ENCODE measurements around the gene S100P.
A peak's percentile ranks its signal among the peaks of the same experiment; 100 is the strongest.
"Not testable (repeated sequence)": the region's sequence is repeated elsewhere in the genome, so short reads cannot be mapped to it uniquely, and the experiment has no call there.

S100P gene

DNA sequence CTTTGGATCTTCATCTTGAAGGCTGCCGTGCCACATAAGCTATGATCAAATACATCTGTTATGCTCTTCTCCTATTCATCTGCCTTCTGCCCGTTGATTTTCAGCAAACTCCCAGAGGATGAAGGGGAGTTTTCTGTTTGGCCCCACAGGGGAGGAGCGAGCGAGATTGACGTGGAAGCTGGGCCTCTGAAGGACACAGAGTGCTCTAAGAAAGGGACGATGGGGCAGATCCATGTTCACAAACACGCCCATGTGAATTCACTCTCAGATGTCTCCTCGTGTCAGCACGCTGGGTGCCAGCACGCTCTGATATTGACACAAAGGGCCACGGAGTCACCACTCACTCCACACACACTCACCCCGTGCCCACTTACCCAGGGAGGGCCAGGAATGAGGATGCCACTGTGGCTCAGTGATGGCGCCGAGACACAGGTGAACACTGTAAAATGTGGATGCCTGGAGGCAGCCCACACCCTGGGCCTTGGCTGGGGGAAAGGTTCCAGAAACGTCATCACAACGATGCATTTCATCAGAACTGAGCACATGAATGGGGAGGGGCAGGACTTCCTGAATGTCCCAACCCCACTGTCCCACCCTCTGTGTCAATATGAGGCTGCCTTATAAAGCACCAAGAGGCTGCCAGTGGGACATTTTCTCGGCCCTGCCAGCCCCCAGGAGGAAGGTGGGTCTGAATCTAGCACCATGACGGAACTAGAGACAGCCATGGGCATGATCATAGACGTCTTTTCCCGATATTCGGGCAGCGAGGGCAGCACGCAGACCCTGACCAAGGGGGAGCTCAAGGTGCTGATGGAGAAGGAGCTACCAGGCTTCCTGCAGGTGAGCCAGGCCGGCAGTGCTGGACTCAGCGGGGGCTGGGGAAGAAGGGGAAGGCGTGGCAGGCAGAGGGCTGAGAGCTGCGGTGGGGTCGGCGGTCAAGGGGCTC, at the start of gene S100P:
TSS of gene S100P (plus strand) at position 648 of the 946 bp plus-strand sequence. CDS start at position 703, 55 bp downstream.
- DNase-seq, result no peak

GRCh38 chr4:6644792-6645530, 48.7 kb upstream of the S100P start:
- no peak for DNase-seq

DNA sequence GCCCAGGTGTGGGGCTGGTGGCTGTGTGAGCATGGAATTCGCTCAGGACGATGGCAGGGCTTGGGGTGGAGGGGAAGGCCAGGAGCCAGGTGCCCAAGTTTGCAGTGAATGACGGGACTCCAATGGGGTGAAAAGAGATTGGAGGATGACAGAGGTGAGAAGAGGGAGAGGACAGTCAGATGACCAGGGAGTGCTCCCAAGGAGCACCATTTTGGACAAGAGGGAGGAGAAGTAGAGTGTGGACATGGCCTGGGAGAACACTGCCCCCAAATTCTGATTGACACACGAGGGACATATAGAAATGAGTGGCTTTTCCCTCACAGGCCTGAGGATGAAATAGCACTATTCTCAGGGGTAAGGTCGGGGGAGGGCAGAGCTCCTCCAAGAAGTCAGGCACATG, 46.5 kb upstream of the S100P start:
- DNase-seq, result no peak

DNA sequence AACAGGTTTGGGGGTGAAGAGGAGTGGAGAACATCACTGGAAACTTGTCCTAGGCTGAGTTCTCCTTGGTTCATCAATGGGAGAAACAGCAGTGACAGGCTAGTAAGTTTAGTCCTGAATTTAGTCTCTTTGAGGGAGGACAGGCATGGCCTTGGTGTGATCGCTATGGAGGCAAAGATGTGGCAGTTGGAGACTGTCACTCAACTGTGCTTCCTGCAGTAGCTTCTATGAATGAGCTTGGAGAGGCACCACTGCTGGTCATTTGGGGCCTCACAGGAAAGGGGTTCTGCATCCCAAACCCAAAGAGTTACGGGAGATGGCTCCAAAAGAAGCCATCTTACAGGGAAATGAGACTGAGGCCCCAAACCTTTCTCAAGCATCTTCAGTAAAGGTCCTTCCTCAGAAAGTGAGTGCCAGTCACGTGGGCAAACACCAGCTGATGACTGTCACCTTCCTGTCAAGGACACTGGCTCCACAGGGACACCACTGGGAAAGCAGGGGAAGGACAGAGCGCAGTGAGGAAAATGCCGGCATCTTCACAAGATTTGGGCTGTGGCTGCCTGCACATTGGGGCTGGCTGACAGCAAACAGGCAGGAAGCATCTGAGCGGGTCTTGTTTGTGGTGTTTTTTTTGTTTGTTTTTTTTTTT, 46.0 kb upstream of the S100P start:
- DNase-seq, result no peak

DNA sequence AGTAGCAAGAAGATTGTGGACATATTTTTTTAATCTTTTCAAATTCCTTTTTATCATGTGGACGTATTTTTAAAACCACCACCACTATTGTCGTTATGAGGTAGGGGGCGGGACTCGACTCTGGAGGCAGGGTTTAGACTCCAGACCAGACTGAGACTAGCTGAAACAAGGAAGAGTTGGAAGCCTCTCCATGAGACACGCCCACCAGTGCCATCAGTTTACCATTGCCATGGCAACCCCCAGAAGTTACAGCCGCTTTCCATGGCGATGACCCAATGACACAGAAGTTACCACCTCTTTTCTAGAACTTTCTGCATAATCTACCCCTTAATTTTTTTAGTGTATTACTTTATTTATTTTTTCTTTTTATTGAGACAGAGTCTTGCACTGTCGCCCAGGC, 44.5 kb upstream of the S100P start:
- no peak for DNase-seq

- DNase-seq, result not testable (repeated sequence)
These were observed 39.5 kb upstream of the S100P start for GRCh38 chr4:6654211-6654610.

GRCh38 chr4:6655291-6655690, 38.4 kb upstream of the S100P start:
- DNase-seq, result not testable (repeated sequence)

GRCh38 chr4:6655924-6656323, 37.8 kb upstream of the S100P start:
- DNase-seq, result peak; percentile 67

- DNase-seq, result peak; percentile 2
These were observed 36.2 kb upstream of the S100P start for GRCh38 chr4:6657242-6658208.

DNA sequence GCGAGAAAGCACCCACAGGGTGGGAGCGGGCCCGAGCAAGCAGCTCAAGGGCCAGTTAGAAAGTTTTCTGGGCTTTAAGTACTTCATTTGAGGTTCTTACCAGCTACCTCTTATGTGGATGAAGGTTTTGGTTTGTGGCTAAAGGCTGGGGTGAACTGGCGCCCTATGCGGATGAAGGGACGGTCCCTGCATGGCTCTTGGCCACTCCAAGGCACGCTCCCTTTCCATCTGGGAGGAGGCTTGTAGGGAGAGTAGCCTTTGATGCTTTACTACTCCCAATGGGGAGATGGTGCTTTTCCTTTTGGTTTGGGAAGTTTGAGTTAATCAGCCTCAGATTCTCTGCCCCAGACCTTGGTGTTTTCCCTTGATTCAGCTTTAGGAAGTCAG, 35.5 kb upstream of the S100P start:
- peak; percentile 3 for DNase-seq

GRCh38 chr4:6658597-6659075, 35.0 kb upstream of the S100P start:
- DNase-seq, result peak; percentile 39

DNA sequence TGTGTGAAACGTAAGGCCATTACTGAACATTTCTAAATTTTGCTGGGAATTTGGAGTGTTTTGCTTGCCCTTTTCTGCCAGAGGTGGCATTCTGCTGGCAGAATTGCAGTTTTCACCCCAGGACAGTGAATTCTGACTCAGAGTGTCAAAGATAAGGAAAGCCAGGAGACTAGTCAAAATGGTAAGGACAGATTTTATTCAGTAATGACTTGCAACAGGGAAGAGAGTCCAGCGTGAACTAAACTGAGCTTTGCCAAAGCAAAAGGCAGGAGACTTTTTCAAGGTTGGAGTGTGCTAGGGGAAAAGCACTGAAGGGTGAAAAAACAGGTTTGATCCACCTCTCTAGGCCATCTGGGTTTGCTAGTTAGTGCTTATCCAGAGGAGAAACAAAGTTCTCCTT, 33.8 kb upstream of the S100P start:
- DNase-seq, result peak; percentile 6

- DNase-seq, result peak; percentile 0
These were observed 33.2 kb upstream of the S100P start for GRCh38 chr4:6660430-6660829.

DNA sequence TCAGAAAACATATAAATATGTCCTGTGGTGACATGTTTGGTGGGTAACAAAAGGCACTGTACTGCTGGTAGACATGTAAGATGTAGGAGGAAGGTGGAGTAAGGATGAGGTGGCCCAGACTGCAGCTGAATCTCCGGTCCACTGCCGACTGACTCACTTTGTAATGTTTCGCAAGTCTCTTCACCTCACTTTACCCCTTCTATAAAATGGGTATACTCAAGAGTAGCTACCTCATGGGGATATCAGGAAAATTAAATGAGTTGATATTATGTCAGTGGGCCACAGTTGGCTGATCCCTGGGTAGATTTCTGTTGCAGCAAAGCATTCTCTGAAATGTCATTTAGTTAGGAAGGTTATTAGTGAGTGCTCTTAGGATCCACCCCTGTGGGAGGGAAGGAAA, 31.1 kb upstream of the S100P start:
- peak; percentile 0 for DNase-seq

- DNase-seq, result peak; percentile 20
These were observed 29.9 kb upstream of the S100P start for GRCh38 chr4:6663596-6664393.

DNA sequence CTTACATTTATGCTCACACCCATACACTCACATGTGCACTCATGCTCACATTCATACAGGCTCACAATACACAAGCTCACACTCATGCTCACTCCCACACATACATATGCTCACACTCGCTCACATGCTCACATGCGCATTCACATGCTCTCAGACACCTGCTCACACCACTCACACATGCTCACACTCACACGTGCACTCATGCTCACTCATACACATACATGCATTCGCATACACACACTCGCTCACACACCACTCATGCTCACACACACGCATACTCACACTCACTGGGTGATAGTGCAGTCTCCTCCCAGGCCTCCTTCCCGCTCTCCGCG, 28.4 kb upstream of the S100P start:
- peak; percentile 0 for DNase-seq

DNA sequence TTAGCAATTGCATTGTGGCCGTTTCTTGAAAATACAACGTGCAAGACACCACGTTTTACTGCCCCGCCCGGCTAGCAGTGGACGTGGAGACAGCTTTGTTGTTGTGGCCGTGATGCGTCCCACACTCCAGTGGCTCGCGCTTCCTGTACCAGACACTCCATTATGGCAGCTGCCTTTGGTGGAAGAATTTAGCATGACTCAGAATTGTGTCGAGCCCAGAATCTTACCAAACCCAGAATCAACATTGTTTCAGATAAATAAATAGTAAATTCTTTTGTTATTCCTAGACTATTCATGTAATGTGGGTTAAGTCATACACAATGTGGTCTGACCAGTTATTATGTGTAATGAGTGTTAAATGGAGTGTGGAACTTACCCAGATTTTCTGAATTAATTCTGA, 25.3 kb upstream of the S100P start:
- peak; percentile 0 for DNase-seq

DNA sequence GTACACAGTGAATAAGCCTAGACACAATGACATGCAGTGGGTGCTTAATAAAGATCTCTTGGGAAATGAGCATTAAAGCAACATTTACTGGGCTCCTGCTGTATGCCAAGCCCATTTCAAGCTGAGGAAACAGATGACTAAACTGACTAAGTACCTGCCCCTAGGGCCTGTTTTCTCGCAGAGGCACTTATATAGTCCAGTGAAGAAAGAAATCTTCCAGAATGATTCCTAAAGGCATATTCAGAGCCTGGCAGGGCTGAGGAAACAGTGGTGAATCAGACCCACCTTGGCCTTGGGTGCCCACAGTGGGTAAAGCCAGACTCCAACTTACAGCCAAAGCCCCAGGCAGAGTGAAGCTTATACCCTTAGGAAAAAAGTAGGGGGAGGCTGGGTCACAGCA, 22.0 kb upstream of the S100P start:
- DNase-seq, result no peak

GRCh38 chr4:6672131-6672530, 21.5 kb upstream of the S100P start:
- no peak for DNase-seq

DNA sequence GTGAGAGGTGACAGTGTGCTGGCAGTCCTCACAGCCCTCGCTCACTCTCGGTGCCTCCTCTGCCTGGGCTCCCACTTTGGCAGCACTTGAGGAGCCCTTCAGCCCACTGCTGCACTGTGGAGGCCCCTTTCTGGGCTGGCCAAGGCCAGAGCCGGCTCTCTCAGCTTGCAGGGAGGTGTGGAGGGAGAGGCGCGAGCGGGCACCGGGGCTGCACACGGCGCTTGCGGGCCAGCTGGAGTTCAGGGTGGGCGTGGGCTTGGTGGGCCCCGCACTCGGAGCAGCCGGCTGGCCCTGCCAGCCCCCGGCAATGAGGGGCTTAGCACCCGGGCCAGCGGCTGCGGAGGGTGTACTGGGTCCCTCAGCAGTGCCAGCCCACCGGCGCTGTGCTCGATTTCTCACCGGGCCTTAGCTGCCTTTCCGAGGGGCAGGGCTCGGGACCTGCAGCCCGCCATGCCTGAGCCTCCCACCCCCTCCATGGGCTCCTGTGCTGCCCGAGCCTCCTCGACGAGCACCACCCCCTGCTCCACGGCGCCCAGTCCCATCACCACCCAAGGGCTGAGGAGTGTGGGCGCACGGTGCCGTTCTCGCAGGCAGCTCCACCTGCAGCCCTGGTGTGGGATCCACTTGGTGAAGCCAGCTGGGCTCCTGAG, 21.0 kb upstream of the S100P start:
- DNase-seq, result not testable (repeated sequence)

DNA sequence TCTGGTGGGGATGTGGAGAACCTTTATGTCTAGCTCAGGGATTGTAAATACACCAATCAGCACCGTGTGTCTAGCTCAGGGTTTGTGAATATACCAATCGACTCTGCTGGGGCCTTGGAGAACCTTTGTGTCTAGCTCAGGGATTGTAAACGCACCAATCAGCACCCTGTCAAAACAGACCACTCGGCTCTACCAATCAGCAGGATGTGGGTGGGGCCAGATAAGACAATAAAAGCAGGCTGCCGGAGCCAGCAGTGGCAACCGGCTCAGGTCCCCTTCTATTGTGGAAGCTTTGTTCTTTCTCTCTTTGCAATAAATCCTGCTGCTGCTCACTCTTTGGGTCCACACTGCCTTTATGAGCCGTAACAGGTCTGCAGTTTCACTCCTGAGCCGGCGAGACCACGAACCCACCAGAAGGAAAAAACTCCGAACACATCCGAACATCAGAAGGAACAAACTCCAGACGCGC, 20.5 kb upstream of the S100P start:
- peak; percentile 49 for DNase-seq

Data from hematopoietic multipotent progenitor cell treated with erythropoietin and hydrocortisone succinate and interleukin-3 and kit ligand, for 6 days (in vitro differentiated cells).